Measurements from ENCODE around the gene PRKCA.
"Not testable (repeated sequence)": the region's sequence is repeated elsewhere in the genome, so short reads cannot be mapped to it uniquely, and the experiment has no call there.

The PRKCA gene

GRCh38 chr17:66593116-66593515 lies 290.7 kb downstream of the PRKCA start:
- in situ Hi-C loops (cut with MboI; ENCODE audit: low sequenced_read_pairs) = no loop called here

DNA sequence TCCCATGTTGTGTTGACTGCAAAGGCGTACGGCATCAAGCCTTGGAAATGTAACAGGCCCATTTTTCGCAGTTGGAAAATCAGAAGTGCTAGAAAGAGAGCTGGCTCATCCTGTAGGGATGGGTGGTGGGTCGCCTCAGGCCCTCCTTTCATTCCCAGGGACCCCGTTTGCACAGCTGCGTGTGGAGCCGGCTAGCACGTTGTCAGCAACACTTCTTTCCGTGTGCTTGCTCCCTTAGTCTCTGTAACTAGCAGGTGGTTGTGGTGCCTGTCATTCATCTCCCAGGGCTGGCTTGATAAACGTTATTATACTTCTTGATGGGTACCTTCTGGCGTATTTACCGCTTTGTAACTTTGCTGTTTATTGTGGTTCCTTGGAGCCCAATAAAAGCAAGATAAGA lies 293.5 kb downstream of the PRKCA start:
- in situ Hi-C loops (cut with MboI; ENCODE audit: low sequenced_read_pairs) = no loop called here

GRCh38 chr17:66602659-66603384 lies 300.4 kb downstream of the PRKCA start:
- in situ Hi-C loops (cut with MboI; ENCODE audit: low sequenced_read_pairs) = no loop called here

GRCh38 chr17:66604376-66604775 lies 302.0 kb downstream of the PRKCA start:
- in situ Hi-C loops (cut with MboI; ENCODE audit: low sequenced_read_pairs) = no loop called here

DNA sequence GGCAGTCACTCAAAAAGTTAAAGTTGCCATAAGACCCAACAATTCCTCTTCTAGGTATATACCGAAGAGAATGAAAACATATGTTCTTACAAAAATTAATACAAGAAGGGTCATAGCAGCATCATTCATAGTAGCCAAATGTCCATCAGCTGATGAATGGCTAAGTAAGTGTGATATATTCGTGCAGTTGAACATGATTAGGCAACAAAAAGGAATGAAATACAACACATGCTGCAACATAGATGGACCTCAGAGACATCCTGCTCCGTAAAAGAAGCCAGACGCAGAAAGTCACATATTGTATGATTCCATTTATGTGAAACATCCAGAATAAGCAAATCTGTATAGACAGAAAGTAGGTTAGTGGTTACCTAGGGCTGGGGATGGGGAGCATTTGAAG lies 303.1 kb downstream of the PRKCA start:
- in situ Hi-C loops (cut with MboI; ENCODE audit: low sequenced_read_pairs) = no loop called here

GRCh38 chr17:66610361-66611133 lies 308.1 kb downstream of the PRKCA start:
- in situ Hi-C loops (cut with MboI; ENCODE audit: low sequenced_read_pairs) = no loop called here

DNA sequence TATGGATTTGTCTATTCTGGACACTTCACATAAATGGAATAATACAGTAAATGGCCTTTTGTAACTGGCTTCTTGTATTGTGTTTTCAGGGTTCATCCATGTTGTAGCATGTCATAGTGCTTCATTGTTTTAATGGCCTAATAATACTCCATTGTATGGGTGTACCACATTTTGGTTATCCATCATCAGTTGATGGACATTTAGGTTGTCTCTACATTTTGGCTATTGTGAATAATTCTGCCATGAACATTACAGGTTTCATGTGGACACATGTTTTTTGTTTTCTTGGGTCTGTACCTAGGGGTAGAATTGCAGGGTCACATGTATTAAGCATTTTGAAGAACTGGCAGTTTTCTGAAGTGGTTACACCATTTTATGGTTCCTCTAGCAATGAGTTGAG lies 309.0 kb downstream of the PRKCA start:
- in situ Hi-C loops (cut with MboI; ENCODE audit: low sequenced_read_pairs) = no loop called here

DNA sequence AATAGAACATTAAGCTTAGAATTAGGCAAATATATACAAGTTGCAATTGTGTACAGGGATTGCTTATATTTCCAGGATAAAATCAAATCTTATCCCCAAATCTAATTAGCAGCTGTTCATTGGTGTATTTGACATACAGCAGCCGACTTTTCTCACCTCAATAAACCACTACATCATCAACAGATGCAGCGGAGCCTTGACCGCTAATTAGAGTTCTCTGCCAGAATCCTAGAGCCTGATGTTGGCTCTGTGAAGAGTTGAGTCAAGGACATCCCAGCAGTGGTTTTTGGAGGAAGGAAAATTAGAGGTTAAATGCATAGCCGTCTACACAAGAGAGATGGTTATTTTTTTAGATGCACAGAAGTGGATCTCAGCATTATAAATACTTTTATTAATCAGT lies 310.6 kb downstream of the PRKCA start:
- in situ Hi-C loops (cut with MboI; ENCODE audit: low sequenced_read_pairs) = no loop called here

DNA sequence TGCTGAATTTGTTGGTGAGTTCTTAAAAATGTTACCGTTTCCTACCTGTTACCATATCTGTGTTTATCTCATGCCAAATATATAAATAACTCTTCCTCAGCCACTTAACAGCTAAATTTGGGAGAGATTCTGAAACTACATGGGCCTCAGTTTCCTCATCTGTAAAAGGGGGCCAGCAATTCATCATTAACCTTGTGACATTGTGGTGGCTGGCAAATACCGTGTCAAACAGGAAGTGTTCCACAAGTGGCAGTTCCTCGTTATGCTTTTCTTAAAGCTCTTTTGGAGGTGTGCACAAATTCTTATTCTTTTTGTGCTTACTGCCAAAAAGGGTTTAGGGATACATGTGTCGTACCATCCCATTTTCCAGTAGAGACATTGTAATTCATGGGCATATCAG lies 312.1 kb downstream of the PRKCA start:
- in situ Hi-C loops (cut with MboI; ENCODE audit: low sequenced_read_pairs) = no loop called here

DNA sequence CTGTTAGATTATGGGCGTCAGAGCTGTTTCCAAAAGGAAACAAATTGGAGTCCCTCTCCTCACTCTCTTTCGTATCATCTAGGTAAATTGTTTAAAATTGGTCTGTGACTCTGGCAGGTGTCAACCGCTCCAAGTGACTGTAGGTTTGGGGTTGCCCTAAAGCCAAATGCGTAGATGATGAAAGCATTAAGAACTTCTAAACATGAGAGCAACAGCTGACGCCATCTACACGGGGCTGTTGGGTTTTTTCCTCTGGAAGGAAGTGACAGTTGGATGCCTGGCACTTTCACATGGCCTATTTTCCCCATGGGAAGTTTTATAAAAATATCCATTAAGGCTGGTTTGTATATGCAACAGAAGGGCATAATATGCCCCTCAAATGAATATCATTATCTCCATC lies 316.8 kb downstream of the PRKCA start:
- in situ Hi-C loops (cut with MboI; ENCODE audit: low sequenced_read_pairs) = no loop called here

DNA sequence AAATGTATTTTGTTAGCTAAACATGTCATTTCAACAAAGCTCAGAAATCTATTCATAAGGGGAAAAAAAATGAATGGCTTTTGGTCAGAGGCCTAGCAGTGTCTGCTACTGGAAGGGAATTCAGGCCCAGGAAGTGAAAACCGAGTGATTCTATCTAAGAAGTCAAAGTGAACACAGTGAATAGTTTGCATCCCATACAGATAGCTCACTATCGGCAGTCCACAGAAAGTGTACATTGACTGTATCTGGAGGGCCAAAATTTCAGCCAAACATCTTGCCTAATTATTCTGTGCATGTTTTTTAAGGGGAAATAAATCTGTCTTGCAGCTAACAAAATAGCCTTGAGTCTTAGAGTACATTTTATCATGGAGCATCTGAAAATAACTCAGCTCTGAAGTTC lies 318.1 kb downstream of the PRKCA start:
- in situ Hi-C loops (cut with MboI; ENCODE audit: low sequenced_read_pairs) = no loop called here

GRCh38 chr17:66624630-66625029 lies 322.2 kb downstream of the PRKCA start:
- in situ Hi-C loops (cut with MboI; ENCODE audit: low sequenced_read_pairs) = not testable (repeated sequence)

DNA sequence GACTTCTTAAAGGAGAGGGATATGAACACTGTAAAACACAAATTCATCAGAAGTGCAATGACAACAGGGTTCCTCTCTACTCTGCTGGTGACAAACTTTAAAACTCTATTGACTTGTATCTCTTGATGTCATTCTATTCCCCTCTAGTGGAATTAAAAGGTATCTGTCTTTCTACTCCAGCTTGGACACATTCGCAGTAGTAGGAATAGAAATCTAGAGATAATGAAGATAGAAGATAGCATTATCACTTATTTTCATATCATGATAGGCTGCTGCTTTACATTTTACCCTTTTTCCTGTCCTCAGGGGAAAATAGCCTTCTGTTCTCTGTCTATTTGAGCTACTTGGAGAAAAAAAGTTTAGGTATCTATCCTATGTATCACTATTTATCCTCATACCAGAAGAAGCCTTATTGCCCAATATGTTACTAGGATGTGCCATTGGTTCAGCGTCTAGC lies 322.9 kb downstream of the PRKCA start:
- in situ Hi-C loops (cut with MboI; ENCODE audit: low sequenced_read_pairs) = no loop called here

- in situ Hi-C loops (cut with MboI; ENCODE audit: low sequenced_read_pairs) = no loop called here
Observed at GRCh38 chr17:66627985-66628384, 325.6 kb downstream of the PRKCA start.

GRCh38 chr17:66629762-66630161 lies 327.3 kb downstream of the PRKCA start:
- in situ Hi-C loops (cut with MboI; ENCODE audit: low sequenced_read_pairs) = no loop called here

DNA sequence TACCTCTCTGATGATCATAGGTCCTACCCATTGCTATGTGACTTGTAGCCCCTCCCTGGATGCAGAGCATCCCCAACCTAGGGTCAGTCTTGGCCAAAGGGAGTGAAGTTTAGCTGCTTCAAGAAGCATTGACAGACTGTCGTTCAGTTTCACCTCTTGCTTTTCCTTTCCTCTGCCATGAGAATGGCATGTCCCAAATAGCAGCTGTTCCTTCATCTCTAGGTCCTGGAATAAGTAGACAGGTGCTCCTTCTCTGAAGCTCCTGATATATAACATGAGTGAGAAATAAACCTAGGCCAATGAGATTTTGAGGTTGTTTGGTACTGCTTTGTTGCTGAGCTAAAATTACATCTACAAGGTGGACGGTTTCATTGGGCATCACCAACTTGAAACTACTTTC lies 328.0 kb downstream of the PRKCA start:
- in situ Hi-C loops (cut with MboI; ENCODE audit: low sequenced_read_pairs) = no loop called here

DNA sequence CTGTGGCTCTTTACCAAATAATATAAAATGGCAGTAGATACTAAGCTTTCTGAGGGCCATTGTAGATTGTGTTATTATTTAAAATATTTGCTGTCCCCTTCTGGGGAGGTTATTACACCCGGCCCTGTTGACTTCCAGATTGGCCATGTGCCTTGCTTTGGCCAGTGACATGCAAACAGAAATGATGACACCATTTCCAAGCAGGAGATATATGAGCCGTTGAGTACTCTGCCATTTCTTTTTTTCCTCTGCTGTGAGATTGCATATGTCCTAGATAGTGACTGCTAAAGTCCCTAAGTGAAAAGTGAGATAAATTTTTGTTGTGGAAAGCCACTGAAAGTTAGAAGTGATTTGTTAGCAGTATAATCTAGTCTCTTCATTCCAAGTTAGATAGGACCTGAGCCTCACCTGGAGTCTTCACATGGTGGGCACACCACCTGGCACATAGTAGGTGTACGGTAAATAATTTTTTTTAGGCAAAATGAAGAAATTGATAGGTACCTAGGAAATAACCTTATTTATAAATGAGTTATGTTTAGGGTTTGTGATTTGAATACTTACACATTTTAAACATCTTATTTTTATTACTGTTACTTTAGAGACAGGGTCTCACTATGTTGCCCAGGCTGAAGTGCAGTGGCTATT lies 328.5 kb downstream of the PRKCA start:
- in situ Hi-C loops (cut with MboI; ENCODE audit: low sequenced_read_pairs) = no loop called here

GRCh38 chr17:66632731-66633130 lies 330.3 kb downstream of the PRKCA start:
- in situ Hi-C loops (cut with MboI; ENCODE audit: low sequenced_read_pairs) = no loop called here

- in situ Hi-C loops (cut with MboI; ENCODE audit: low sequenced_read_pairs) = no loop called here
Observed at GRCh38 chr17:66633317-66633965, 331.0 kb downstream of the PRKCA start.

- in situ Hi-C loops (cut with MboI; ENCODE audit: low sequenced_read_pairs) = no loop called here
Observed at GRCh38 chr17:66634193-66634592, 331.8 kb downstream of the PRKCA start.

DNA sequence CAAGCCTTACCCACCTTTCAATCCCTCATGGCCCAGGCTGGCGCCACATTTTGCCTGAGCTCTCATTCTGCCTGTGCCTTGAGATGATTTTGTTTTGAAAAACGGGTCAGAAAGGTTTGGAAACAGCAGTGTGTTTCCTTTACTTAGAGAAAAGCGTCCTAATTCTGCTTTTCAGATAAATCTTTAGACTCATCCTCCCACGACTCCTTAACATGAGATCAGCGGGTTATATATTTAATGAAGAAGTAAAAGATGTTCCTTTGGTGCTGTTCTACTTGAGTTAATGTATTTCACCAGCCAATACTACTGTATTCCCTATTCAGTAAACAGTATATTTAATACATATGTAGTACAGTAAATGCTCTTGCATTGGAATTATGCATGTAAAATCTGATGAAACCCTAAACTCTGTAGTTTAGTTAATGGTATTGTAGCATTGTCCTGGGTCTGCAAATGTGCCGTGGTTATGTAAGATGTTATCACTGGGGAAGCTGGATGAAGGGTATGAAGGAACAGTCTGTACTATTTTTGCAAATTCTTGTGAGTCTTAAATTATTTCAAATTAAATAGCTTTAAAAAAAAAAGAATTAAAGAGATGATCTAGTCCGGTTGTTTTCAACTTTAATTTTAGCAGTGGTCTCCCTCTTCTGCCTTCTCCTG lies 333.1 kb downstream of the PRKCA start:
- in situ Hi-C loops (cut with MboI; ENCODE audit: low sequenced_read_pairs) = no loop called here
